Activated CD4-positive, CD25-positive, alpha-beta regulatory T cell treated with anti-CD3 and anti-CD28 coated beads, Interleukin-2, amount 50 U/mL, for 24 hours (primary cell): ENCODE results near the gene ETNK1.

Source experiments
- ATAC-seq, 2 donors: fragments of 150-1000 bp; cut with Tn5 transposase; one replicate each; pipeline ENCODE4 v1.10.0; 2021; ENCODE audit warnings: mild to moderate bottlenecking in 1 of 2, moderate library complexity in 1 of 2

Gene ETNK1

DNA sequence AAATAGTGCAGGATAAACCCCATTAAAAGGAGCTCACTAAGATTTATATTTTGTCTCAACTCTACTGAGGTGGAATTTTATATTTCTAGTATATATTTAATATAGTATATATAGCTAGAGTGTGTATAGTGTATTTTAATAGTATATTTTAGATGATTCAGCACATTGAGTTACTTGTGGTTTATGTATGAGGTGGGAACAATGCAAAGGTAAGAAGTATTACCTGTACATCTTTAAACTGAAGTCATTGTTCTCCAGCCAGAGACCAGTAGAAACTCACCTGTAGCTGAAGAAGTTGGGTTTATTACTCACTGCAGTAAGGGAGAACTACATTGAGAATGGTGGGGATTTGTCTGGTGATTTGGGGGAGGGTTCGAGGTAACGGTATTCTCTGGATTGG is 15.9 kb downstream of the ETNK1 start:
- ATAC-seq, result no peak

- ATAC-seq, result no peak
Observed at GRCh38 chr12:22641353-22642053, 16.5 kb downstream of the ETNK1 start.

DNA sequence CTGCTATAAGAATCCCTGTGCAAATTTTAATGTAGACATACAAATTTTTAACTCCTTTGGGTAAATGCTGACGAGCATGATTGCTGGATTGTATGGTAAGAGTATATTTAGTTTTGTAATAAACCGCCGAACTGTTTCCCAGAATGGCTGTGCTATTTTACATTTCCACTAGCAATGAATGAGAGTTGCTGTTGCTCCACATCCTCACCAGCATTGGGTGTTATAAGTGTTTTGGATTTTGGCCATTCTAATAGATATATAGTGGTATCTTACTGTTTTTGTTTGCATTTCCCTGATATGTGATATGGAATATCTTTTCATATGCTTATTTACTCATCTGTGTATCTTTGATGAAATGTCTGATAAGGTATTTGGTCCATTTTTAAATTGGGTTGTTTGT is 23.7 kb downstream of the ETNK1 start:
- no peak for ATAC-seq

DNA sequence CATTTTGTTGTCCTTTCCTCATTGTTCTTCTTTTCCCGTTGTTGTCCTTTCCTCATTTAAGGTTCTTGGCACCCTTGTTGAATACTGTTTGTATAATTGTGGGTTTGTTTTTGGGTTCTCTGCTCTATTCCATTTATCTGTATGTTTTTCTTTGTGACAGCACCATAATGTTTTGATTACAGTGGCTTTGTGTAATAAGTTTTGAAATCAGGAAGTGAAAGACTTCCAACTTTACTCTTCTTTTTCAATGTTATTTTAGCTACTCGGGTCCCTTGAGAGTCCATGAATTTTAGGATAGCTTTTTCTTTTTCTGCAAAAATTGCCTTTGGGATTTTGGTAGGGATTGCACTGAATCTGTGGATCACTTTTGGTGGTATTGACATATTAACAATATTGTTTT is 28.1 kb downstream of the ETNK1 start:
- no peak for ATAC-seq

DNA sequence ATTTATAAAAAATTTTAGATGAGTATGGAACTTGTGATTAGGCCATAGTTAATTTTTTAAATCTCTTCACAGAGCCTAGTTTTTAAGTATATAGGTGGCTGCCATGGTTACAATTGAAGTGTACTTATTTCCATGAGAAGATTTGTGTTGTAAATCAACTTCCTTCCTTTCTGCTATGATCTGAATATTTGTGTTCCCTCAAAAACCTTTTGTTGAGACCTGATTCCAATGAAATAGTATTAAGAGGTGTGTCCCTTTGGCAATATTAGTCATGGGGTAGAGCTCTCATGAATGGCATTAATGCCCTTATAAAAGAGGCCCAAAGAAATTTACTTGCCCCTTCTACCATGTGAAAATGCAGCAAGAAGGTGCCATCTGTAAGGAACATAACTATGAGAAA is 28.8 kb downstream of the ETNK1 start:
- ATAC-seq, result no peak

DNA sequence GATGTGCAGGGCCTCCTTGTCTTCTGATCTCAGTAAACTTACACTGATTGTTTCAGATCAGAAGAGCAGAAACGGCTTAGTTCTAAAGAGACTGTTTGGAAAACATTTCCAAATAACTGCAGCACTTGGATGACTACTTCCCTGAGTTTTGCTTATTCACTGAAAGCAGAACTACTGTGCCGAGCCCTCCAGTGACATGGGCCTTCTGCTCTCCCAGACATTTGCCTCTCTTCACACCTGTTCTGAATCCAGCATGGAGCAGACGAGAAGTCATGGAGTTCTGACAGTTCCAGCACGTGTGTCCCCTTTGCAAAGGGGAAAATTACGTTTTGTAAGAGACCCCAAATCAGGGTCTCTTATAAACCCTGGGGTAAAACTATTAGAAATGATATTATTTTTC is 31.4 kb downstream of the ETNK1 start:
- no peak for ATAC-seq

GRCh38 chr12:22656831-22657230 is 31.9 kb downstream of the ETNK1 start:
- ATAC-seq, result no peak

GRCh38 chr12:22657538-22657937 is 32.6 kb downstream of the ETNK1 start:
- peak; percentile 63 to 66 for ATAC-seq

- peak; percentile 98 for ATAC-seq
Observed at GRCh38 chr12:22658214-22658613, 33.2 kb downstream of the ETNK1 start.

GRCh38 chr12:22662356-22662755 is 37.4 kb downstream of the ETNK1 start:
- ATAC-seq, result no peak

GRCh38 chr12:22665476-22665875 is 40.5 kb downstream of the ETNK1 start:
- no peak for ATAC-seq

GRCh38 chr12:22667122-22667521 is 42.2 kb downstream of the ETNK1 start:
- ATAC-seq, result no peak

GRCh38 chr12:22668441-22668840 is 43.5 kb downstream of the ETNK1 start:
- no peak for ATAC-seq

DNA sequence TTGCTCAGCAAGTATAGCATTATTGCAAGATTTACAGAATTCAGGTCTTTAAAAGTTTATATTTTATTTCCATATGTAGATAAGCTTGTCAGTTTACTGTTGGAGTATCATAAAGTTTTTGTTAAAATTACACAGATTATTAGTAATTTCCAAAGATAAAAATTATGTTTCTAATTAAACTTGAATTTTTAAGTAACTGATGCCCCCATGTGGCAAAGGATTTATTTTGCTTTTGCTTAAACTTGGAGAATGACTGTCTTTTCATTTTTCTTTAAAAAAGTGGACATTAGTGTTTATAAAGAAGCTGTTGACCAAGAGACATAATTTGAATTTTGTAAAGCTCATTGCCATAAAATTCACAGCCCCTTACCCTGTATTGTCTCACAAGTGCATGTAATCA is 45.8 kb downstream of the ETNK1 start:
- no peak for ATAC-seq

DNA sequence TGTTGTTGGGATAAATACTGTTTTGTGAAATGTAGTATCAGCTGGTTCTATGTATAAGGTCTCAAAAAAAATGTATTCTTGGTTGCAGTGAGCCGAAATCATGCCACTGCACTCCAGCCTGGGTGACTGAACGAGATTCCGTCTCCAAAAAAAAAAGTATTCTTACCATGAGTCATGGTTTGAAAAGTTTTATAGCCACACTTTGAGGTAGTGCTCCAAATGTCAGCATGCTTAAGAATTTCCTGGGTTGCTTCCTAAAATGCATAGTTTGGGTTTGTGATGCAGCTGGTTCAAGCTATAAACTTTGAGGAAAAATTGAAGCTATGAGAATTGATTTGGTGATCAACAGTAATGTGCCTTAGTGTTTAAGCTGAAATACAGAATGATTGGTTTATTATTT is 48.0 kb downstream of the ETNK1 start:
- no peak for ATAC-seq

DNA sequence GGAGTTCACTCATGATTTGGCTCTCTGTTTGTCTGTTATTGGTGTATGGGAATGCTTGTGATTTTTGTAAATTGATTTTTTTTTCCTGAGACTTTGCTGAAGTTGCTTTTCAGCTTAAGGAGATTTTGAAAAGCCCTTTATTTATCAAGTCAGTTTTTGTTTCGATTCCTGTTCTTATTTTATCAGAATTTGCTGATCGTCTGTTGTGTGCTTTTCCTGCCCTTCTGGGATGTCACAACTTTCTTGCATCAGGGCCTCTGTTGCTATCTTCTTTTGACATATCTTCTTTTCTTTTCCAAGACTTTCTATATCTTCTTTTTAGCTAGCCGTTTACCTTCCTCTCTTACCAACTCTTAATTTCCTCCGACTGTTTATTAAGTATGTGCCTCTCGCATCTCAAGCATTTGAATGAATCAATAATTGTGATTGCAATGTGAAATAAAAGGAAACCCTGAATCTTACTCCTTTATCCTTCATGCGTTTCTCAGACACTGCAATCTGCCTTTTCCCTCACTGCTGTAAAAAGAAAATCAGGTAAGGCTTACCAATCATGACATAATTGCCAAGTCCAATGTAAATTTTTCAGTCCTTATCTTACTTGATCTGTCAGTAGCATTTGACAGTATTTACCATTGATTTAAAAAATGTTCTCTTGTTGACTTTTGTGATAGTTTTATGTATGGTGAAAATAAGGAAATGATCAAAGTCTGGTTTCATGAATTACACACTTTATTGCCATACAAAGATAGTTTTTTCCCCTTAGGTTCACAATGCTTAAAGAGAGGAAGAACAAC is 53.0 kb downstream of the ETNK1 start:
- ATAC-seq, result no peak

- no peak for ATAC-seq
Observed at GRCh38 chr12:22682663-22683062, 57.7 kb downstream of the ETNK1 start.

DNA sequence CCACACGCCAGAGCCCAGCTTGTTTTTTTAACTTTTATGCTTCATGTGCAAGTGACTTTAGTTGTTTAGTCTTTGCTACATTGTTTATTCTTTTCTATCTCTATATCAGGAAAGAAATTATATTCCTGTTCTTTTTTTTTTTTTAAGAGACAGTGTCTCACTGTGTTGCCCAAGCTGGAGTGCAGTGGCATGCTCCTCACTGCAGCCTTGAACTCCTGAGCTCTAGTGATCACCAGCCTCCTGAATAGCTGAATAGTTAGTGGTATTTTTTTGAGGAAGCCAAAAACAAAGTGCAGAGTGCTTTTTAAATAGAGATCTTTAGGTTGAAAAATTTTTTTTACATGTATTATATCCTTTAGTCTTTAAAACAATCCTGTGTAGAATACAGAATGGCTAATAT is 58.2 kb downstream of the ETNK1 start:
- no peak for ATAC-seq

DNA sequence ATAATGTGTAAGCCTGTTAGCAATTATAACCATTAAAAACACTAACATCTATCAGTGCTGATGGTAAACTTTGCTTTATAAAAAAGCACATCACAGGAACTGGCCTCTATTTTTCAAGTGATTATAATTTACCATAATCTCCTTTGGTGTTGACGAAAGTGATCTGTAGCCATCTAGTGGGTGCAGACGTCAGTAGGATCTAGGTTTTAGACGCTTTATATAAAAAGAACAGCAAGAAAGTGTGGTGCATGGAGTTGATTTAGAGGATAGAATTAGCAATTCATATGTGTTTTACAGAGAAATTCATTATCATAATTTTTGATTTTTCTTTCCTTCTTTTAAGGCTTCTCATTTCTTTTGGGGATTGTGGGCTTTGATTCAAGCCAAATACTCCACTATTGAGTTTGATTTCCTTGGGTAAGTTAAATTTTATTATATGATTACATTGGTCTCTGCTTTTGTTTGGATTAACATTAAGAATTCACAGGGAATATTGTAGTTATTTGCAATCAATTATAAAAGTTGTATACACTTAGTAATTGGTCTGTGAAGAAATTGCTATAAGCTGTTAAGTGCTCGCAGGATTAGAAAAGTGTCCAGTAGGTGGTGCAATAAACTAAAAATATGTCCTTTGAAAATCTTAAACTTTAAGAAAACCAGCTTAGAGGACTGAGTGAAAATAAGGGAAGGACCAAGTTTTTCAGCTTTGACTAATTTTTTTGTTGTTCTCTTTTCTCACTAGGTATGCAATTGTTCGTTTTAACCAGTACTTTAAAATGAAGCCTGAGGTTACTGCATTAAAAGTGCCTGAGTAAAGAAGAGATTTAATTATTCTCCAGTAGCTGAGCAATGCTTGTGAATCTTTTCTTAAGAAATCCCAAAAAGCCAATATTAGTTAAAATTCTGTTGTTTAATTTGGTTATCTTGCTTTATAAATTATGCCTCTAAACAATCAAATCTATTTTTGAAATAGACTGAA is 59.5 kb downstream of the ETNK1 start:
- no peak for ATAC-seq

GRCh38 chr12:22686193-22686592 is 61.2 kb downstream of the ETNK1 start:
- ATAC-seq, result no peak

DNA sequence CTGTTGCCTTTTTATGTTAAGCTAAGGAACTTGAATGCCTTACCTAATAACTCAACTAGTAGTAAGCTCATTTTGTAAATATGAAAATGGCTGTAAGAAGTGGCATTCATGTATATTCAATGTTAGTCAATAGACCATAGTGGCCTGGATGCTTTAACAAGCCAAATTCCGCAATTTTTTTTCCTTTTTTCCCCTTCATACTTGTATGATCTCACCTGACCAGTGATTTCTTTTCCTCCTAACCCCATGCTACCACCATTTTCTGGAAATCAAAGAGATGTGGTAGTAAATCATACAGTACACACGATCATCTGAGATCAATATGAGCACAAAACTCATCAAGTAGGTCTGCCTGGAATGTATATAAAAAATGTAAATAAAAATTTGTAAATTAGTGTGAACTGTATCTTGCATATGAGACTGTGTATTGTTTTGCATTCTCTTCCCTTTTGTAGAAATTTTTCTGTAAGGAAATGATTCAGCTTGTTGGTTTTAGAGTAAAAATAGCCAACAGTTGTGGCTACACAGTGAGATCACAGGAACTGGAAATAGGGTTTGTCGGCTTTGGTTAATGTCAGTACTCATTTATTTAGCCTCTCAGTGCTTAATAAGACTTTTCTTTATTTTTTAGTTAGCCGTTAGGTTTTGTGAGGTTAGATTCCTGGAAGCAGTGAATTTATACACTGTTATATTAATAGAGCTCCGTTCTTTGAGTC is 62.5 kb downstream of the ETNK1 start:
- peak; percentile 72 to 74 for ATAC-seq

DNA sequence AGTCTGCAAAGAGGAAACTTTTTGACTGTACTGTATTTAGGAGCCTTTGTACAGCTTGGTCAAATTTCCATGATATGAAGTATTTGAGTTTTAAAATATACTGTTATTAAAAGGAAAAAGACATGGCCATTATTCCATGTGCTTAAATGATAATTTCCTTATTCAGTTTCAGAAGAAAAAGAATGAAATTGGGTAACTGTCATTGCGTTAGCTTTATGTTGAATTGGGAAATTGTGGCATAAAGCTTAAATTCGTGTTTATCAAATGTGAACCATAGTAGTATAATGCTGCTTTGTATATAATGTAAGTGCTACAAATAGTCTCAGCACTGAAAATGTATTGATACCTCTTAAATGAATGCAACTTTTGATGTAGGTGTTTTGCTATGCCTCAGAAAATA is 64.9 kb downstream of the ETNK1 start:
- ATAC-seq, result no peak

DNA sequence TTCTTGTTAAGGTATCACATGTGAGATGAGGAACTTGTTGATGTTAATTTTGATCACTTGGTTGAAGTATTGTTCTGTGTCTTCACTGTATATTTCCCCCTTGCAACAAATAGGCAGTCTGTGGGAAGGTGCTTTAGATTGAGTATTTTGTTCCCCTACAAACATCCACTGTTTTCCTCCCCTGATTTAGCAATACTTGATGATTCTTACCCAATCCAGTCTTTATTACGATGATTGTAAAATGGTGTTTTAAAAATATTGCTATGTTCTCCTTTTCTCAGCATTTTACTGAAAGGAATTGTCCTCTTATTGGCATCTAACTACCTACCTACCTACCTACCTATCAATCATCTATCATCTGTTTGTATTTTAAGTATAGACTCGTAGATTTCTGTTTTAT is 66.3 kb downstream of the ETNK1 start:
- no peak for ATAC-seq
